ENCODE measurements around the gene TXNL4A. TPM values are rescaled to one million over a fixed set of nuclear protein-coding genes. Genes with fewer than 3 reads are reported as not detected.

The TXNL4A gene
- total RNA-seq, 1 experiment from 2014 or later: 86.6 TPM

- no peak for DNase-seq (ENCODE audit: low spot score)
Measured at GRCh38 chr18:79949697-79950487, 38.5 kb downstream of the TXNL4A start.

GRCh38 chr18:79948719-79949411 lies 39.5 kb downstream of the TXNL4A start:
- no peak for DNase-seq (ENCODE audit: low spot score)

GRCh38 chr18:79947881-79948610 lies 40.3 kb downstream of the TXNL4A start:
- no peak for DNase-seq (ENCODE audit: low spot score)

GRCh38 chr18:79947054-79947755 lies 41.2 kb downstream of the TXNL4A start:
- DNase-seq (ENCODE audit: low spot score): no peak

- DNase-seq (ENCODE audit: low spot score): no peak
Measured at GRCh38 chr18:79945118-79946042, 43.0 kb downstream of the TXNL4A start.

- DNase-seq (ENCODE audit: low spot score): no peak
Measured at GRCh38 chr18:79944746-79945117, 43.6 kb downstream of the TXNL4A start.

GRCh38 chr18:79944126-79944731 lies 44.1 kb downstream of the TXNL4A start:
- DNase-seq (ENCODE audit: low spot score): no peak

- DNase-seq (ENCODE audit: low spot score): no peak
Measured at GRCh38 chr18:79943608-79944125, 44.7 kb downstream of the TXNL4A start.

GRCh38 chr18:79942786-79943607 lies 45.4 kb downstream of the TXNL4A start:
- DNase-seq (ENCODE audit: low spot score): no peak

- no peak for DNase-seq (ENCODE audit: low spot score)
Measured at GRCh38 chr18:79942211-79942610, 46.2 kb downstream of the TXNL4A start.

GRCh38 chr18:79941473-79942119 lies 46.8 kb downstream of the TXNL4A start:
- DNase-seq (ENCODE audit: low spot score): no peak

GRCh38 chr18:79940814-79941472 lies 47.4 kb downstream of the TXNL4A start:
- no peak for DNase-seq (ENCODE audit: low spot score)

- no peak for DNase-seq (ENCODE audit: low spot score)
Measured at GRCh38 chr18:79940126-79940813, 48.1 kb downstream of the TXNL4A start.

GRCh38 chr18:79939096-79939495 lies 49.3 kb downstream of the TXNL4A start:
- DNase-seq (ENCODE audit: low spot score): no peak

- no peak for DNase-seq (ENCODE audit: low spot score)
Measured at GRCh38 chr18:79938196-79938595, 50.2 kb downstream of the TXNL4A start.

GRCh38 chr18:79937103-79937860 lies 51.1 kb downstream of the TXNL4A start:
- no peak for DNase-seq (ENCODE audit: low spot score)

GRCh38 chr18:79936641-79937040 lies 51.7 kb downstream of the TXNL4A start:
- no peak for DNase-seq (ENCODE audit: low spot score)
